ENCODE data around the gene NRG3.

- TF ChIP-seq ARNTL (CRISPR knock-in tag; IDR thresholded peaks at IDR 0.05; ENCODE audit: borderline replicate concordance, low read depth) (no peak), ISL1 (CRISPR knock-in tag; IDR thresholded peaks at IDR 0.05) (no peak), ZNF70 (CRISPR knock-in tag; IDR thresholded peaks at IDR 0.05) (no peak)
These were observed 1068.1 kb downstream of the NRG3 start for GRCh38 chr10:82943142-82943541.
